Stimulated activated naive CD8-positive, alpha-beta T cell treated with anti-CD3 and anti-CD28 coated beads, Interleukin-15, Interleukin-2, amounts not matched to agents 100 ng/mL and 50 ng/mL, for 24 hours (primary cell): ENCODE data around the gene TWNK.

Experiments used
- H3K27ac Mint-ChIP-seq: one replicate; pipeline ENCODE4 v1.8.0; 2021; ENCODE audit warnings: mild to moderate bottlenecking, mixed read lengths
- H3K27me3 Mint-ChIP-seq: one replicate; pipeline ENCODE4 v1.8.0; 2021; ENCODE audit warnings: mixed read lengths
- H3K36me3 Mint-ChIP-seq: one replicate; pipeline ENCODE4 v1.8.0; 2021; ENCODE audit warnings: low read depth, mixed read lengths
- H3K4me1 Mint-ChIP-seq: one replicate; pipeline ENCODE4 v1.8.0; 2021; ENCODE audit warnings: low read depth, mixed read lengths
- H3K4me3 Mint-ChIP-seq: one replicate; pipeline ENCODE4 v1.8.0; 2021; ENCODE audit warnings: mild to moderate bottlenecking, mixed read lengths
- H3K9me3 Mint-ChIP-seq: one replicate; pipeline ENCODE4 v1.8.0; 2021; ENCODE audit warnings: mixed read lengths

The TWNK gene

GRCh38 chr10:101020427-101021075, 33.2 kb downstream of the TWNK start:
- no peak overlapping the region for H3K4me3 Mint-ChIP-seq
- no peaks in the 10 kb centered on the region for H3K9me3 Mint-ChIP-seq
- peaks cover 8% of the 10 kb centered on the region for H3K4me1 Mint-ChIP-seq
- no peak overlapping the region for H3K27ac Mint-ChIP-seq
- H3K27me3 Mint-ChIP-seq: peaks cover 29% of the 10 kb centered on the region
- no peaks in the 10 kb centered on the region for H3K36me3 Mint-ChIP-seq

- Mint-ChIP-seq H3K27ac (no peak overlapping the region), H3K4me3 (no peak overlapping the region), H3K9me3 (no peaks in the 10 kb centered on the region), H3K36me3 (no peaks in the 10 kb centered on the region), H3K27me3 (peaks cover 26% of the 10 kb centered on the region), H3K4me1 (peaks cover 8% of the 10 kb centered on the region)
These were observed 33.9 kb downstream of the TWNK start for GRCh38 chr10:101021239-101021638.

GRCh38 chr10:101021692-101022251, 34.4 kb downstream of the TWNK start:
- Mint-ChIP-seq H3K27me3 (peaks cover 20% of the 10 kb centered on the region), H3K36me3 (no peaks in the 10 kb centered on the region), H3K4me1 (peaks cover 8% of the 10 kb centered on the region), H3K27ac (no peak overlapping the region), H3K4me3 (no peak overlapping the region), H3K9me3 (no peaks in the 10 kb centered on the region)

GRCh38 chr10:101022967-101023705, 35.8 kb downstream of the TWNK start:
- H3K36me3 Mint-ChIP-seq: no peaks in the 10 kb centered on the region
- H3K4me3 Mint-ChIP-seq: no peak overlapping the region
- peaks cover 11% of the 10 kb centered on the region for H3K27me3 Mint-ChIP-seq
- no peak overlapping the region for H3K27ac Mint-ChIP-seq
- H3K4me1 Mint-ChIP-seq: peaks cover 6% of the 10 kb centered on the region
- no peaks in the 10 kb centered on the region for H3K9me3 Mint-ChIP-seq

GRCh38 chr10:101027106-101027720, 39.9 kb downstream of the TWNK start:
- H3K36me3 Mint-ChIP-seq: no peaks in the 10 kb centered on the region
- H3K4me1 Mint-ChIP-seq: peaks cover 10% of the 10 kb centered on the region
- H3K9me3 Mint-ChIP-seq: no peaks in the 10 kb centered on the region
- no peak overlapping the region for H3K27ac Mint-ChIP-seq
- no peaks in the 10 kb centered on the region for H3K27me3 Mint-ChIP-seq
- no peak overlapping the region for H3K4me3 Mint-ChIP-seq

GRCh38 chr10:101028446-101029337, 41.3 kb downstream of the TWNK start:
- H3K36me3 Mint-ChIP-seq: no peaks in the 10 kb centered on the region
- H3K27me3 Mint-ChIP-seq: no peaks in the 10 kb centered on the region
- no peaks in the 10 kb centered on the region for H3K9me3 Mint-ChIP-seq
- H3K27ac Mint-ChIP-seq: no peak overlapping the region
- no peak overlapping the region for H3K4me3 Mint-ChIP-seq
- peaks cover 25% of the 10 kb centered on the region for H3K4me1 Mint-ChIP-seq

- no peak overlapping the region for H3K4me3 Mint-ChIP-seq
- peaks cover 28% of the 10 kb centered on the region for H3K4me1 Mint-ChIP-seq
- H3K36me3 Mint-ChIP-seq: no peaks in the 10 kb centered on the region
- no peak overlapping the region for H3K27ac Mint-ChIP-seq
- H3K9me3 Mint-ChIP-seq: no peaks in the 10 kb centered on the region
- H3K27me3 Mint-ChIP-seq: no peaks in the 10 kb centered on the region
These were observed 42.4 kb downstream of the TWNK start for GRCh38 chr10:101029520-101030295.

- H3K36me3 Mint-ChIP-seq: no peaks in the 10 kb centered on the region
- H3K27me3 Mint-ChIP-seq: no peaks in the 10 kb centered on the region
- H3K27ac Mint-ChIP-seq: no peak overlapping the region
- H3K4me1 Mint-ChIP-seq: peaks cover 28% of the 10 kb centered on the region
- no peaks in the 10 kb centered on the region for H3K9me3 Mint-ChIP-seq
- H3K4me3 Mint-ChIP-seq: peak overlapping the region; percentile 87
These were observed 43.3 kb downstream of the TWNK start for GRCh38 chr10:101030496-101031127.

GRCh38 chr10:101031128-101031795, 43.9 kb downstream of the TWNK start, which contains the start of the genes PDZD7 and SFXN3:
Gene PDZD7, minus strand, starts transcription at chr10:101031129. Its CDS starts 910 bp downstream, at chr10:101030219.
Gene SFXN3, plus strand, starts transcription at chr10:101031234. Its CDS starts 3,461 bp downstream, at chr10:101034695.
- H3K9me3 Mint-ChIP-seq: no peaks in the 10 kb centered on the region
- peaks cover 28% of the 10 kb centered on the region for H3K4me1 Mint-ChIP-seq
- peak within 1 kb of the TSS; percentile 87 for H3K4me3 Mint-ChIP-seq
- H3K27ac Mint-ChIP-seq: peak within 1 kb of the TSS; percentile 83
- no peaks in the 10 kb centered on the region for H3K36me3 Mint-ChIP-seq
- H3K27me3 Mint-ChIP-seq: no peaks in the 10 kb centered on the region

GRCh38 chr10:101031796-101032636, 44.7 kb downstream of the TWNK start:
- Mint-ChIP-seq H3K27ac (peak overlapping the region; percentile 93), H3K27me3 (no peaks in the 10 kb centered on the region), H3K9me3 (no peaks in the 10 kb centered on the region), H3K4me1 (peaks cover 28% of the 10 kb centered on the region), H3K36me3 (no peaks in the 10 kb centered on the region), H3K4me3 (peak overlapping the region; percentile 87)

- H3K4me1 Mint-ChIP-seq: peaks cover 28% of the 10 kb centered on the region
These were observed 45.4 kb downstream of the TWNK start for GRCh38 chr10:101032637-101033224.

GRCh38 chr10:101033276-101033675, 45.9 kb downstream of the TWNK start:
- H3K27me3 Mint-ChIP-seq: no peaks in the 10 kb centered on the region
- peaks cover 28% of the 10 kb centered on the region for H3K4me1 Mint-ChIP-seq
- H3K27ac Mint-ChIP-seq: peak overlapping the region; percentile 65
- H3K4me3 Mint-ChIP-seq: peak overlapping the region; percentile 63
- H3K36me3 Mint-ChIP-seq: peaks cover 9% of the 10 kb centered on the region
- no peaks in the 10 kb centered on the region for H3K9me3 Mint-ChIP-seq

More at GRCh38 chr10:101032637-101033224, 45.4 kb downstream of the TWNK start:
- Mint-ChIP-seq H3K36me3 (peaks cover 5% of the 10 kb centered on the region), H3K9me3 (no peaks in the 10 kb centered on the region), H3K27ac (peak overlapping the region; percentile 93), H3K27me3 (no peaks in the 10 kb centered on the region), H3K4me3 (peak overlapping the region; percentile 87)
